ENCODE measurements around the gene SYNE2. TPM values are rescaled to one million over a fixed set of nuclear protein-coding genes. Genes with fewer than 3 reads are reported as not detected.

Gene SYNE2
- total RNA-seq, 1 donor from 2014 or later: 5.7 TPM

GRCh38 chr14:63963439-63963838 is 110.6 kb downstream of the SYNE2 start:
- H3K27me3 Mint-ChIP-seq (ENCODE audit: low read depth, unreplicated experiment): no peaks in the 10 kb centered on the region
- Histone ChIP-seq H3K27me3 (ENCODE audit: insufficient read depth, low read length) (no peaks in the 10 kb centered on the region), H3K79me2 (ENCODE audit: insufficient read depth, low read length) (no peaks in the 10 kb centered on the region), H3K27ac (ENCODE audit: low read depth, low read length) (no peak overlapping the region), H3K36me3 (ENCODE audit: insufficient read depth, low read length) (no peaks in the 10 kb centered on the region), H3K9ac (ENCODE audit: low read length) (no peak overlapping the region), H3K9me3 (ENCODE audit: insufficient read depth, low read depth, low read length) (no peaks in the 10 kb centered on the region), H2AFZ (ENCODE audit: low read depth, low read length) (no peak overlapping the region), H4K20me1 (ENCODE audit: insufficient read depth, low read length) (no peaks in the 10 kb centered on the region), H3K4me2 (ENCODE audit: low read length) (no peak overlapping the region), H3K4me1 (ENCODE audit: insufficient read depth, low read length) (no peaks in the 10 kb centered on the region), H3K4me3 (ENCODE audit: insufficient read depth, low read depth, low read length) (no peak overlapping the region)
- H3K27ac Mint-ChIP-seq (ENCODE audit: unreplicated experiment): no peak overlapping the region
- TF ChIP-seq CTCF (IDR thresholded peaks at IDR 0.05; ENCODE audit: insufficient read depth, low read depth, low read length): no peak
- TF ChIP-seq EZH2 (IDR thresholded peaks at IDR 0.05; ENCODE audit: insufficient read depth, low read length): no peak
- H3K36me3 Mint-ChIP-seq (ENCODE audit: low read depth, unreplicated experiment): no peaks in the 10 kb centered on the region
- no peaks in the 10 kb centered on the region for H3K4me1 Mint-ChIP-seq (ENCODE audit: low read depth, unreplicated experiment)
- no peaks in the 10 kb centered on the region for H3K9me3 Mint-ChIP-seq (ENCODE audit: unreplicated experiment)
- H3K4me3 Mint-ChIP-seq (ENCODE audit: unreplicated experiment): no peak overlapping the region
- no peak for DNase-seq (ENCODE audit: low read depth)
- FAIRE-seq: no peak

GRCh38 chr14:63964113-63964512 is 111.3 kb downstream of the SYNE2 start:
- no peak overlapping the region for H3K9ac ChIP-seq (ENCODE audit: low read length)
- H2AFZ ChIP-seq (ENCODE audit: low read depth, low read length): no peak overlapping the region
- H3K4me3 Mint-ChIP-seq (ENCODE audit: unreplicated experiment): no peak overlapping the region
- H3K27me3 Mint-ChIP-seq (ENCODE audit: low read depth, unreplicated experiment): no peaks in the 10 kb centered on the region
- H3K27ac Mint-ChIP-seq (ENCODE audit: unreplicated experiment): no peak overlapping the region
- H3K4me2 ChIP-seq (ENCODE audit: low read length): no peak overlapping the region
- no peaks in the 10 kb centered on the region for H3K79me2 ChIP-seq (ENCODE audit: insufficient read depth, low read length)
- H3K36me3 ChIP-seq (ENCODE audit: insufficient read depth, low read length): no peaks in the 10 kb centered on the region
- TF ChIP-seq EZH2 (IDR thresholded peaks at IDR 0.05; ENCODE audit: insufficient read depth, low read length) (no peak), CTCF (IDR thresholded peaks at IDR 0.05; ENCODE audit: insufficient read depth, low read depth, low read length) (no peak)
- H3K4me1 ChIP-seq (ENCODE audit: insufficient read depth, low read length): no peaks in the 10 kb centered on the region
- DNase-seq (ENCODE audit: low read depth) (no peak), FAIRE-seq (no peak)
- no peaks in the 10 kb centered on the region for H3K27me3 ChIP-seq (ENCODE audit: insufficient read depth, low read length)
- H3K36me3 Mint-ChIP-seq (ENCODE audit: low read depth, unreplicated experiment): no peaks in the 10 kb centered on the region
- H3K9me3 ChIP-seq (ENCODE audit: insufficient read depth, low read depth, low read length): no peaks in the 10 kb centered on the region
- no peak overlapping the region for H3K4me3 ChIP-seq (ENCODE audit: insufficient read depth, low read depth, low read length)
- no peak overlapping the region for H3K27ac ChIP-seq (ENCODE audit: low read depth, low read length)
- H4K20me1 ChIP-seq (ENCODE audit: insufficient read depth, low read length): no peaks in the 10 kb centered on the region
- H3K4me1 Mint-ChIP-seq (ENCODE audit: low read depth, unreplicated experiment): no peaks in the 10 kb centered on the region
- no peaks in the 10 kb centered on the region for H3K9me3 Mint-ChIP-seq (ENCODE audit: unreplicated experiment)

GRCh38 chr14:63966407-63966806 is 113.6 kb downstream of the SYNE2 start:
- DNase-seq (ENCODE audit: low read depth) (no peak), FAIRE-seq (no peak)
- no peaks in the 10 kb centered on the region for H3K9me3 ChIP-seq (ENCODE audit: insufficient read depth, low read depth, low read length)
- H4K20me1 ChIP-seq (ENCODE audit: insufficient read depth, low read length): no peaks in the 10 kb centered on the region
- no peak for TF ChIP-seq EZH2 (IDR thresholded peaks at IDR 0.05; ENCODE audit: insufficient read depth, low read length)
- no peak for TF ChIP-seq CTCF (IDR thresholded peaks at IDR 0.05; ENCODE audit: insufficient read depth, low read depth, low read length)
- H3K27me3 Mint-ChIP-seq (ENCODE audit: low read depth, unreplicated experiment): no peaks in the 10 kb centered on the region
- H3K4me3 Mint-ChIP-seq (ENCODE audit: unreplicated experiment): no peak overlapping the region
- no peak overlapping the region for H3K4me3 ChIP-seq (ENCODE audit: insufficient read depth, low read depth, low read length)
- H3K27ac ChIP-seq (ENCODE audit: low read depth, low read length): no peak overlapping the region
- no peaks in the 10 kb centered on the region for H3K36me3 ChIP-seq (ENCODE audit: insufficient read depth, low read length)
- no peak overlapping the region for H2AFZ ChIP-seq (ENCODE audit: low read depth, low read length)
- H3K9ac ChIP-seq (ENCODE audit: low read length): no peak overlapping the region
- H3K27me3 ChIP-seq (ENCODE audit: insufficient read depth, low read length): no peaks in the 10 kb centered on the region
- H3K4me1 ChIP-seq (ENCODE audit: insufficient read depth, low read length): no peaks in the 10 kb centered on the region
- no peaks in the 10 kb centered on the region for H3K4me1 Mint-ChIP-seq (ENCODE audit: low read depth, unreplicated experiment)
- no peak overlapping the region for H3K4me2 ChIP-seq (ENCODE audit: low read length)
- H3K36me3 Mint-ChIP-seq (ENCODE audit: low read depth, unreplicated experiment): no peaks in the 10 kb centered on the region
- H3K9me3 Mint-ChIP-seq (ENCODE audit: unreplicated experiment): no peaks in the 10 kb centered on the region
- no peak overlapping the region for H3K27ac Mint-ChIP-seq (ENCODE audit: unreplicated experiment)
- H3K79me2 ChIP-seq (ENCODE audit: insufficient read depth, low read length): no peaks in the 10 kb centered on the region

Measured in astrocyte (in vitro differentiated cells and primary cell).